Astrocyte (in vitro differentiated cells and primary cell): Measurements from ENCODE around the gene FOXL3. TPM values are rescaled to one million over a fixed set of nuclear protein-coding genes. Genes with fewer than 3 reads are reported as not detected.

Experiments
- DNase-seq: peaks from one replicate; pipeline ENCODE4 v3.0.0-alpha.2; 2010; ENCODE audit warnings: low read depth
- FAIRE-seq: peaks from 2 replicates; lab custom pipeline; 2011; peaks lifted over from hg19 to GRCh38; lab: Jason Lieb, UNC
- H2AFZ ChIP-seq: 2 replicates; pipeline ENCODE4 v1.6.0; 2012; ENCODE audit warnings: low read depth, low read length, inconsistent platforms
- H3K27ac ChIP-seq: 2 replicates; pipeline ENCODE4 v1.5.1; 2011; ENCODE audit warnings: low read depth, low read length, inconsistent platforms
- H3K27me3 ChIP-seq: 2 replicates; pipeline ENCODE4 v1.6.0; 2011; ENCODE audit warnings: low read length, inconsistent platforms; ENCODE audit not compliant: insufficient read depth
- H3K36me3 ChIP-seq: 2 replicates; pipeline ENCODE4 v1.5.1; 2011; ENCODE audit warnings: low read length, inconsistent platforms; ENCODE audit not compliant: insufficient read depth
- H3K4me1 ChIP-seq: 2 replicates; pipeline ENCODE4 v1.5.1; 2011; ENCODE audit warnings: low read length, inconsistent platforms; ENCODE audit not compliant: insufficient read depth
- H3K4me2 ChIP-seq: 2 replicates; pipeline ENCODE4 v1.6.0; 2012; ENCODE audit warnings: low read length, inconsistent platforms
- H3K4me3 ChIP-seq: 2 replicates; pipeline ENCODE4 v1.5.1; 2011; ENCODE audit warnings: low read depth, mild to moderate bottlenecking, low read length, inconsistent platforms; ENCODE audit not compliant: insufficient read depth
- H3K79me2 ChIP-seq: 2 replicates; pipeline ENCODE4 v1.6.0; 2012; ENCODE audit warnings: mild to moderate bottlenecking, low read length, inconsistent platforms; ENCODE audit not compliant: insufficient read depth
- H3K9ac ChIP-seq: 2 replicates; pipeline ENCODE4 v1.6.0; 2012; ENCODE audit warnings: mild to moderate bottlenecking, low read length, inconsistent platforms
- H3K9me3 ChIP-seq: 2 replicates; pipeline ENCODE4 v1.5.1; 2012; ENCODE audit warnings: low read depth, mild to moderate bottlenecking, low read length, inconsistent platforms; ENCODE audit not compliant: insufficient read depth
- H4K20me1 ChIP-seq: 2 replicates; pipeline ENCODE4 v1.6.0; 2012; ENCODE audit warnings: low read length, inconsistent platforms; ENCODE audit not compliant: insufficient read depth
- H3K27ac Mint-ChIP-seq: one replicate; pipeline ENCODE4 v1.8.0; 2021; ENCODE audit warnings: mild to moderate bottlenecking, mixed read lengths; ENCODE audit not compliant: unreplicated experiment
- H3K27me3 Mint-ChIP-seq: one replicate; pipeline ENCODE4 v1.8.0; 2021; ENCODE audit warnings: low read depth, mixed read lengths; ENCODE audit not compliant: unreplicated experiment
- H3K36me3 Mint-ChIP-seq: one replicate; pipeline ENCODE4 v1.8.0; 2021; ENCODE audit warnings: low read depth, mixed read lengths; ENCODE audit not compliant: unreplicated experiment
- H3K4me1 Mint-ChIP-seq: one replicate; pipeline ENCODE4 v1.8.0; 2021; ENCODE audit warnings: low read depth, mixed read lengths; ENCODE audit not compliant: unreplicated experiment
- H3K4me3 Mint-ChIP-seq: one replicate; pipeline ENCODE4 v1.8.0; 2021; ENCODE audit warnings: mild to moderate bottlenecking, moderate library complexity, mixed read lengths; ENCODE audit not compliant: unreplicated experiment
- H3K9me3 Mint-ChIP-seq: one replicate; pipeline ENCODE4 v1.8.0; 2021; ENCODE audit warnings: mild to moderate bottlenecking, mixed read lengths; ENCODE audit not compliant: unreplicated experiment
- CTCF ChIP-seq: IDR thresholded peaks from 2 replicates; pipeline ENCODE4 v1.5.1; 2011; ENCODE audit warnings: low read depth, mild to moderate bottlenecking, inconsistent platforms, low read length, moderate library complexity; ENCODE audit not compliant: insufficient read depth
- EZH2 ChIP-seq: IDR thresholded peaks from 2 replicates; pipeline ENCODE4 v1.6.1; 2012; ENCODE audit warnings: mild to moderate bottlenecking, low read length, inconsistent platforms; ENCODE audit not compliant: insufficient read depth
- total RNA-seq: library from RNA; stranded (reverse); gene quantifications from 2 replicates; pipeline ENCODE4 v1.2.1, GENCODE V29; 2021

FOXL3 gene
- total RNA-seq, 1 donor from 2014 or later, result not detected

- Histone ChIP-seq H4K20me1 (no peaks in the 10 kb centered on the region), H3K4me1 (no peaks in the 10 kb centered on the region), H3K9ac (no peak overlapping the region), H3K4me2 (no peak overlapping the region), H3K27me3 (peaks cover 39% of the 10 kb centered on the region), H3K36me3 (no peaks in the 10 kb centered on the region), H3K9me3 (no peaks in the 10 kb centered on the region), H3K27ac (no peak overlapping the region), H2AFZ (no peak overlapping the region), H3K4me3 (no peak overlapping the region), H3K79me2 (no peaks in the 10 kb centered on the region)
- FAIRE-seq (no peak), DNase-seq (no peak)
- no peak overlapping the region for H3K27ac Mint-ChIP-seq
- no peaks in the 10 kb centered on the region for H3K4me1 Mint-ChIP-seq
- H3K27me3 Mint-ChIP-seq, result peaks cover 61% of the 10 kb centered on the region
- H3K9me3 Mint-ChIP-seq, result peaks cover 7% of the 10 kb centered on the region
- H3K36me3 Mint-ChIP-seq, result peaks cover 1% of the 10 kb centered on the region
- H3K4me3 Mint-ChIP-seq, result no peak overlapping the region
- TF ChIP-seq CTCF, result no peak
- TF ChIP-seq EZH2, result no peak
Observed at GRCh38 chr7:317643-318405, 27.9 kb downstream of the FOXL3 start.

- Histone ChIP-seq H3K27ac (no peak overlapping the region), H3K4me1 (no peaks in the 10 kb centered on the region), H3K4me2 (no peak overlapping the region), H3K9ac (no peak overlapping the region), H3K9me3 (no peaks in the 10 kb centered on the region), H2AFZ (no peak overlapping the region), H3K79me2 (no peaks in the 10 kb centered on the region), H4K20me1 (no peaks in the 10 kb centered on the region), H3K36me3 (no peaks in the 10 kb centered on the region), H3K4me3 (no peak overlapping the region), H3K27me3 (peaks cover 33% of the 10 kb centered on the region)
- H3K9me3 Mint-ChIP-seq, result peaks cover 7% of the 10 kb centered on the region
- peaks cover 1% of the 10 kb centered on the region for H3K36me3 Mint-ChIP-seq
- no peaks in the 10 kb centered on the region for H3K4me1 Mint-ChIP-seq
- no peak overlapping the region for H3K4me3 Mint-ChIP-seq
- TF ChIP-seq EZH2, result no peak
- no peak for TF ChIP-seq CTCF
- no peak for DNase-seq
- no peak for FAIRE-seq
- H3K27me3 Mint-ChIP-seq, result peaks cover 65% of the 10 kb centered on the region
- no peak overlapping the region for H3K27ac Mint-ChIP-seq
Observed at GRCh38 chr7:318476-318875, 28.5 kb downstream of the FOXL3 start.
